SH-SY5Y (cell line): ENCODE results near the gene CPB2.

Experiments used
- GATA2 ChIP-seq: IDR thresholded peaks from 2 replicates; pipeline ENCODE4 v1.6.1; 2011; ENCODE audit warnings: mild to moderate bottlenecking, low read depth, low read length
- GATA3 ChIP-seq: IDR thresholded peaks from 2 replicates; pipeline ENCODE4 v1.6.1; 2011; ENCODE audit warnings: low read depth, mild to moderate bottlenecking, low read length, moderate library complexity

DNA sequence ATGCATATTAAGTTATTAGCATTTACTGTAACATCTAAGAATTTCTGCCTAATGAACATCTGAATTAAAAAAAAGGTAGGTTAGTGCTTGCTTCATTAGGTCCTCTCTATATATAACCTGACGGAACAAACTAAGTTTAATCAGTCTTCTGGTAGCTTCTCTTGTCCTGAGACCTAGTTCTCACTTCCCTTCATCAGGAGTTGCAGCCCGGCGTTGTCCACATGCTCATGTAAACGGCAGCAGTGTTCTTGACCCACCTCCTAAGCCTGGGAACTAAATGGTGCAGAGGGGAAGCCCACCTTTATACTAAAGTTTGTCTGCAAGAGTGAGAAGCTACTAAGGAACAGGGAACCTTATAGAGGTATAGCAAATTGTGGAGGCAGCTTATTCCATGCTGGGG, 31.9 kb upstream of the CPB2 start:
- TF ChIP-seq GATA3 (no peak), GATA2 (no peak)
